ENCODE data around the gene SMAD2.

The SMAD2 gene

DNA sequence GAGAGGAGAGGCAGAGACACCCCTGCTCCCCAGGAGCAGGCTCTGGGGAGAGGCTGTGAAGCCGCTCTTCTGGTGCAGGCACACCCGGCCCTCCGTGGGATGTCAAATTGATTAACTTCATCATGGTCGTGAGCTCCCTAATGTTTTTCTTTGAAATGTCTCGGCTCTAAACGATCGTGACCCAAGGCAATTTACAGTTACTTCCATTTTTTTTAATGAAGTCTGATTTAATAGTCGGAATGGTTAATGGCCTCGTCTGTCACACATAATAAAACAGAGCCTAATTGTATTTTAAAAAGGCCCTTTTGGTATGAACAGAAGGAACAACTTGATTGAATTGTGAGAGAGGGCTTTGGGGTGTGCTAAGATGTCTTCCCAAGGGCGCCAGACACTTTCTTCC, 130.2 kb downstream of the SMAD2 start:
- Histone ChIP-seq H3K9me2 (replicated peaks; ENCODE audit: low read depth, low read length) (no peaks in the 10 kb centered on the region), H3K79me2 (ENCODE audit: insufficient read depth, low read length) (no peaks in the 10 kb centered on the region), H3K4me3 (ENCODE audit: low read length, poor library complexity, severe bottlenecking) (no peak overlapping the region), H2AFZ (ENCODE audit: low read length) (no peak overlapping the region), H3K27me3 (ENCODE audit: insufficient read depth, low read length, poor library complexity, severe bottlenecking) (no peaks in the 10 kb centered on the region), H3K36me3 (ENCODE audit: insufficient read depth, low read length) (no peaks in the 10 kb centered on the region), H3K9me3 (ENCODE audit: insufficient read depth, low read depth, low read length) (no peaks in the 10 kb centered on the region), H4K20me1 (ENCODE audit: insufficient read depth, low read length, poor library complexity, severe bottlenecking) (no peaks in the 10 kb centered on the region), H3K4me1 (ENCODE audit: insufficient read depth, low read length, poor library complexity, severe bottlenecking) (no peaks in the 10 kb centered on the region), H3K4me2 (ENCODE audit: low read depth, low read length, poor library complexity, severe bottlenecking) (no peak overlapping the region), H3F3A (ENCODE audit: low read depth) (no peaks in the 10 kb centered on the region), H3K9ac (ENCODE audit: low read depth, low read length, poor library complexity, severe bottlenecking) (no peak overlapping the region)
- TF ChIP-seq, protein P1, sequence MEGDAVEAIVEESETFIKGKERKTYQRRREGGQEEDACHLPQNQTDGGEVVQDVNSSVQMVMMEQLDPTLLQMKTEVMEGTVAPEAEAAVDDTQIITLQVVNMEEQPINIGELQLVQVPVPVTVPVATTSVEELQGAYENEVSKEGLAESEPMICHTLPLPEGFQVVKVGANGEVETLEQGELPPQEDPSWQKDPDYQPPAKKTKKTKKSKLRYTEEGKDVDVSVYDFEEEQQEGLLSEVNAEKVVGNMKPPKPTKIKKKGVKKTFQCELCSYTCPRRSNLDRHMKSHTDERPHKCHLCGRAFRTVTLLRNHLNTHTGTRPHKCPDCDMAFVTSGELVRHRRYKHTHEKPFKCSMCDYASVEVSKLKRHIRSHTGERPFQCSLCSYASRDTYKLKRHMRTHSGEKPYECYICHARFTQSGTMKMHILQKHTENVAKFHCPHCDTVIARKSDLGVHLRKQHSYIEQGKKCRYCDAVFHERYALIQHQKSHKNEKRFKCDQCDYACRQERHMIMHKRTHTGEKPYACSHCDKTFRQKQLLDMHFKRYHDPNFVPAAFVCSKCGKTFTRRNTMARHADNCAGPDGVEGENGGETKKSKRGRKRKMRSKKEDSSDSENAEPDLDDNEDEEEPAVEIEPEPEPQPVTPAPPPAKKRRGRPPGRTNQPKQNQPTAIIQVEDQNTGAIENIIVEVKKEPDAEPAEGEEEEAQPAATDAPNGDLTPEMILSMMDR (conservative IDR thresholded peaks at IDR 0.05; ENCODE audit: low read length): no peak
- no peak for TF ChIP-seq EZH2phosphoT487 (IDR thresholded peaks at IDR 0.05; ENCODE audit: borderline replicate concordance)

DNA sequence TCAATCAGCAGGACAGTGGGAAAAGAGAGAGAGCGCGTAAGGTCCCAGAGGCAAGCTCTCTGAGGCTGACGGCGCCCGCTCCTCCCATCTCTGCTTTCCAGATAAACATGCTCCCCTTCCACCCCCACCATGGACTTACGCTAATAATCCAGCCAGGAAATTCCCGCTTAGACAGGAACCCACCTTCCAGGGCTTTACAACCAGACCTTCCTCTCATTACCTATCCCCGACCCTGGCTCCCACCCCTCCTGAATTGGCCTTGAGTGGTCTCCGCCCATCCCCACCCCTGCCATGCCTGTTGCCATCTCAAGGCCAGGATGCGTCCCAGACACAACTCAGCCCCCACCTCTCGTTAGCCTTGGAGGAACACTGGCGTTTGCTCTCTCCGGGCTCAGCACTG, 131.1 kb downstream of the SMAD2 start:
- no peaks in the 10 kb centered on the region for H4K20me1 ChIP-seq (ENCODE audit: insufficient read depth, low read length, poor library complexity, severe bottlenecking)
- TF ChIP-seq EZH2phosphoT487 (IDR thresholded peaks at IDR 0.05; ENCODE audit: borderline replicate concordance): no peak
- TF ChIP-seq, protein P1 (conservative IDR thresholded peaks at IDR 0.05; ENCODE audit: low read length): no peak

DNA sequence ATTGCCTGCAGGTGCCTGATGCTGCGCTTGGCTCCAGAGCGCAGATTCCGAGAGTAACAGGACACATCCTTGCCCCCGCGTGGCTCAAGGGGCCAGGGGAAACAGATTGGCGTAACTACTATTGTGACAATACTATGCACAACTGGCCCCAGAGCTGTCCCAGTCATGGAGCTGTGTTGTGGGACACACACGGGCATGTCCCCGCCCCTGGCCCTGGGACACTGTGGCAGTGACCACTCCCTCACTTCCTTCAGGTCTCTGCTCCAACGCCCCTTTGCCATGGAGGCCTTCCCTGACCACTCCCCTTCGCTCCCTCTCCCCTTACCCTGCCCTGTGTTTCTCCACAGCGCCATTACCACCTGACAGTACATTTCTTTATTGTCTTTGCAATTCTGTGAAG, 132.1 kb downstream of the SMAD2 start:
- Histone ChIP-seq H4K20me1 (ENCODE audit: insufficient read depth, low read length, poor library complexity, severe bottlenecking) (no peaks in the 10 kb centered on the region), H3K4me3 (ENCODE audit: low read length, poor library complexity, severe bottlenecking) (no peak overlapping the region), H3K4me2 (ENCODE audit: low read depth, low read length, poor library complexity, severe bottlenecking) (no peak overlapping the region), H3F3A (ENCODE audit: low read depth) (no peaks in the 10 kb centered on the region), H3K79me2 (ENCODE audit: insufficient read depth, low read length) (no peaks in the 10 kb centered on the region), H3K9ac (ENCODE audit: low read depth, low read length, poor library complexity, severe bottlenecking) (no peak overlapping the region), H3K27me3 (ENCODE audit: insufficient read depth, low read length, poor library complexity, severe bottlenecking) (no peaks in the 10 kb centered on the region), H3K9me3 (ENCODE audit: insufficient read depth, low read depth, low read length) (no peaks in the 10 kb centered on the region), H3K36me3 (ENCODE audit: insufficient read depth, low read length) (no peaks in the 10 kb centered on the region), H2AFZ (ENCODE audit: low read length) (no peak overlapping the region), H3K9me2 (replicated peaks; ENCODE audit: low read depth, low read length) (no peaks in the 10 kb centered on the region), H3K4me1 (ENCODE audit: insufficient read depth, low read length, poor library complexity, severe bottlenecking) (no peaks in the 10 kb centered on the region)
- TF ChIP-seq, protein P1 (conservative IDR thresholded peaks at IDR 0.05; ENCODE audit: low read length): no peak
- TF ChIP-seq EZH2phosphoT487 (IDR thresholded peaks at IDR 0.05; ENCODE audit: borderline replicate concordance): no peak

More for the DNA sequence above, 131.1 kb downstream of the SMAD2 start:
- Histone ChIP-seq H2AFZ (ENCODE audit: low read length) (no peak overlapping the region), H3K9me3 (ENCODE audit: insufficient read depth, low read depth, low read length) (no peaks in the 10 kb centered on the region), H3K4me1 (ENCODE audit: insufficient read depth, low read length, poor library complexity, severe bottlenecking) (no peaks in the 10 kb centered on the region), H3K4me3 (ENCODE audit: low read length, poor library complexity, severe bottlenecking) (no peak overlapping the region), H3K9me2 (replicated peaks; ENCODE audit: low read depth, low read length) (no peaks in the 10 kb centered on the region), H3K27me3 (ENCODE audit: insufficient read depth, low read length, poor library complexity, severe bottlenecking) (no peaks in the 10 kb centered on the region), H3K4me2 (ENCODE audit: low read depth, low read length, poor library complexity, severe bottlenecking) (no peak overlapping the region), H3K79me2 (ENCODE audit: insufficient read depth, low read length) (no peaks in the 10 kb centered on the region), H3F3A (ENCODE audit: low read depth) (no peaks in the 10 kb centered on the region), H3K9ac (ENCODE audit: low read depth, low read length, poor library complexity, severe bottlenecking) (no peak overlapping the region), H3K36me3 (ENCODE audit: insufficient read depth, low read length) (no peaks in the 10 kb centered on the region)

All from Loucy (cell line).